ENCODE measurements around the gene UBALD2. TPM values are rescaled to one million over a fixed set of nuclear protein-coding genes. Genes with fewer than 3 reads are reported as not detected.
A peak's percentile ranks its signal among the peaks of the same experiment; 100 is the strongest.
"Not testable (repeated sequence)": the region's sequence is repeated elsewhere in the genome, so short reads cannot be mapped to it uniquely, and the experiment has no call there.

UBALD2 gene
- total RNA-seq, 1 experiment from 2014 or later = 87.9 TPM

DNA sequence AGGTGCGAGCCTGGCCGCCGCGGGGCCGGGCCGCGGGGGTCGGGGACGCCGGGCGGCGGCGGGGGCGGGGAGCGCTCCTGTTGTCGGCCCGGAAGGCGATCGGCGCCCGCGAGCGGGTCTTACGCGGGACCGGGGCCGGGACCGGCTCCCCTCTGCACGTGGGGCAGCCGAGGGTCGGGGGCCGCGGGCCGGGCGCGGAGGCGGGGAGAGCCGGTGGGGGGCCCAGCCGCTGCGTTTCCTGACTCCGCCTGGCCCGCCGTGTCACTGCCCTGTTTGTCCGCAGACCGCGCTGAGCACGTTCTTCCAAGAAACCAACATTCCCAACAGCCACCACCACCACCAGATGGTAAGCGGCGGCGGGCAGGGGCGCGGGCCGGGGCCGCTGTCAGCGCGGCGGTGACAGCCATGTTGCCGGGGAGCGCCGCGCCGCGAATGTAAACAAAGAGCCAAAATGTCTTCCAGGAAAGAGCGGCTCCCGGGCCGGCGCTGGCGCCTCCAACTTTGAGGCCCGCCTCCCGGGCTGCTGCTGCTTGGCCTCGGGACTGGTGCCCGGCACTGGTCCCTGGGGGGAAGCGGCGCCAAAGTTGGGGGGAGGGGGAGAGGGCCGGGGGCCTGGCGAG is 586 bp downstream of the UBALD2 start:
- CTCF ChIA-PET = interaction anchor here (0.6 to 1.8 kb wide), 2 partner anchors 14 to 156 kb away, joined by 5 to 11 read pairs; no protein-coding TSS in a partner anchor
- peaks cover 75% of the 10 kb centered on the region for H3K36me3 Mint-ChIP-seq (ENCODE audit: insufficient read depth, unreplicated experiment)
- peak overlapping the region; percentile 90 for H3K4me3 Mint-ChIP-seq (ENCODE audit: low read depth, unreplicated experiment)
- BruUV-seq (replicated peaks) = no TSS peak
- H3K9me3 Mint-ChIP-seq (ENCODE audit: low read depth, unreplicated experiment) = no peaks in the 10 kb centered on the region
- H3K4me1 Mint-ChIP-seq (ENCODE audit: low read depth, unreplicated experiment) = peaks cover 47% of the 10 kb centered on the region
- peak overlapping the region; percentile 72 for H3K27ac Mint-ChIP-seq (ENCODE audit: unreplicated experiment)
- H3K27me3 Mint-ChIP-seq (ENCODE audit: unreplicated experiment) = no peaks in the 10 kb centered on the region
- DNase-seq = peak; percentile 64
- intact Hi-C loops (cut with micrococcal nuclease; ENCODE audit: unreplicated experiment) = no loop called here
- TF ChIP-seq, protein P1, sequence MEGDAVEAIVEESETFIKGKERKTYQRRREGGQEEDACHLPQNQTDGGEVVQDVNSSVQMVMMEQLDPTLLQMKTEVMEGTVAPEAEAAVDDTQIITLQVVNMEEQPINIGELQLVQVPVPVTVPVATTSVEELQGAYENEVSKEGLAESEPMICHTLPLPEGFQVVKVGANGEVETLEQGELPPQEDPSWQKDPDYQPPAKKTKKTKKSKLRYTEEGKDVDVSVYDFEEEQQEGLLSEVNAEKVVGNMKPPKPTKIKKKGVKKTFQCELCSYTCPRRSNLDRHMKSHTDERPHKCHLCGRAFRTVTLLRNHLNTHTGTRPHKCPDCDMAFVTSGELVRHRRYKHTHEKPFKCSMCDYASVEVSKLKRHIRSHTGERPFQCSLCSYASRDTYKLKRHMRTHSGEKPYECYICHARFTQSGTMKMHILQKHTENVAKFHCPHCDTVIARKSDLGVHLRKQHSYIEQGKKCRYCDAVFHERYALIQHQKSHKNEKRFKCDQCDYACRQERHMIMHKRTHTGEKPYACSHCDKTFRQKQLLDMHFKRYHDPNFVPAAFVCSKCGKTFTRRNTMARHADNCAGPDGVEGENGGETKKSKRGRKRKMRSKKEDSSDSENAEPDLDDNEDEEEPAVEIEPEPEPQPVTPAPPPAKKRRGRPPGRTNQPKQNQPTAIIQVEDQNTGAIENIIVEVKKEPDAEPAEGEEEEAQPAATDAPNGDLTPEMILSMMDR (IDR thresholded peaks at IDR 0.05; ENCODE audit: unreplicated experiment) = no peak

DNA sequence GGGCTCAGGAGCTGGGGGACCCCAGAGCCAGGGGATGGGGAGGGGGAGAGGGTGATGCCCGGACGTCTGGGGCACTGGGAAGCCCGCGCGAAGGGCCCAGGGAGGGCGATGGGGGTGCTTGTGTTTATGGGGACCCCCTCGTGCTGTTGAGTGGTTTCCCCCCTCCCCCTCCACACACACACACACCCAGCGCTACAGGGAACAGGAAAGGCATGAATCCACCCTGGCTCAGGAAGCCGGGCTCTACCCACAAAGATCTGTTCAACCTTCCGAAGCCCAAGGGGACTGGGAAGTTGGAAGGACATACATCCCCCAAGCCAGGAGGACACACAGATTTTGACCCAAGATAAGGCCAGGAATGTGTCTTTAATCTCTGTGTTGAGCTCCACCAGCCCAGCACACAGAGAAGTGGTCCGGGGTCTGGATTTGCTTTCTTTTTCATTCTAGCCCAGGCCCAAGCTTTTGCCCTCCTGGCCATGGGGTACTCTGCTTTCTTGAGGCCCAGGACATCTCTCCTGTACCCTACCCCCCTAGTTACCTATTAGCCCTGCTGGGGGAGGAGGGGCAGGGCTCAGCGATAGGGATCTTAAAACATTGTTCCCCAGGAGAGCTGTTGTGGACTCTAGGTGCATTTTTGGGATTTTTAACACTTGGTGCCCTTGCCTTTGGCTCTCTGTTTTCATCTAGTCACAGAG is 1.2 kb downstream of the UBALD2 start:
- H3K27ac Mint-ChIP-seq (ENCODE audit: unreplicated experiment) = peak overlapping the region; percentile 72
- TF ChIP-seq, protein P1 (IDR thresholded peaks at IDR 0.05; ENCODE audit: unreplicated experiment) = no peak
- H3K27me3 Mint-ChIP-seq (ENCODE audit: unreplicated experiment) = no peaks in the 10 kb centered on the region
- no peak for DNase-seq
- CTCF ChIA-PET = interaction anchor here (0.6 to 1.0 kb wide), 3 partner anchors 28 to 86 kb away, joined by 3 read pairs; no protein-coding TSS in a partner anchor
- H3K4me3 Mint-ChIP-seq (ENCODE audit: low read depth, unreplicated experiment) = peak overlapping the region; percentile 90
- no peaks in the 10 kb centered on the region for H3K9me3 Mint-ChIP-seq (ENCODE audit: low read depth, unreplicated experiment)
- TSS peak; percentile 41 for BruUV-seq (replicated peaks)
- peaks cover 42% of the 10 kb centered on the region for H3K4me1 Mint-ChIP-seq (ENCODE audit: low read depth, unreplicated experiment)
- intact Hi-C loops (cut with micrococcal nuclease; ENCODE audit: unreplicated experiment) = no loop called here
- H3K36me3 Mint-ChIP-seq (ENCODE audit: insufficient read depth, unreplicated experiment) = peaks cover 81% of the 10 kb centered on the region

DNA sequence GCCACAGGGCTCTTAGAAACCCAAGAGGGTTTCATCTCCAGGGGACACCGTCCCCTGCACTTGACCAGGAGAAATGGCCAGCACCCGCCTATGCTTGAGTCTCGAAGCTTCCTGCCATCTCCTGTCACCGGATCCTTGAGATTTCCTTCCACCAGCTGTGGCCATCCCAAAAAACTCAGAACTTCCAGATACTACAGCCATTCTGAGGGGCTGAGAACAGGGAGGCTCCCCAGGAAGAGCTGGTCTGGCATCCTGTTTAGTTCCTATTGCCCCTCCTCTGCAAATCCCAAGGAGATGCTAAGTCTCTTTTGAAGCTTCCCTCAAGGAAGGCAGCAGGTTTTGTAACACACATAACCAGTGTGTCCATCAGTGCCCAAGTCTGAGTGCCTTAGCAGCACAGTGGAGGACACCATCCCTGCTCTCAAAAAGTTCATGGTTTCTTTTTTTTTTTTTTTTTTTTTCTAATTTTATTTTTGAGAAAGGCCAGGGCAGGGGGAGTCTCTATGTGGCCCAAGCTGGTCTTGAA is 2.0 kb downstream of the UBALD2 start:
- intact Hi-C loops (cut with micrococcal nuclease; ENCODE audit: unreplicated experiment) = no loop called here
- TF ChIP-seq, protein P1 (IDR thresholded peaks at IDR 0.05; ENCODE audit: unreplicated experiment) = no peak
- peaks cover 86% of the 10 kb centered on the region for H3K36me3 Mint-ChIP-seq (ENCODE audit: insufficient read depth, unreplicated experiment)
- H3K4me3 Mint-ChIP-seq (ENCODE audit: low read depth, unreplicated experiment) = peak overlapping the region; percentile 90
- CTCF ChIA-PET = interaction anchor here (0.6 to 1.0 kb wide), 3 partner anchors 29 to 87 kb away, joined by 3 read pairs; no protein-coding TSS in a partner anchor
- H3K27ac Mint-ChIP-seq (ENCODE audit: unreplicated experiment) = peak overlapping the region; percentile 72
- no peaks in the 10 kb centered on the region for H3K9me3 Mint-ChIP-seq (ENCODE audit: low read depth, unreplicated experiment)
- no peak for DNase-seq
- peaks cover 36% of the 10 kb centered on the region for H3K4me1 Mint-ChIP-seq (ENCODE audit: low read depth, unreplicated experiment)
- no peaks in the 10 kb centered on the region for H3K27me3 Mint-ChIP-seq (ENCODE audit: unreplicated experiment)
- BruUV-seq (replicated peaks) = no TSS peak

DNA sequence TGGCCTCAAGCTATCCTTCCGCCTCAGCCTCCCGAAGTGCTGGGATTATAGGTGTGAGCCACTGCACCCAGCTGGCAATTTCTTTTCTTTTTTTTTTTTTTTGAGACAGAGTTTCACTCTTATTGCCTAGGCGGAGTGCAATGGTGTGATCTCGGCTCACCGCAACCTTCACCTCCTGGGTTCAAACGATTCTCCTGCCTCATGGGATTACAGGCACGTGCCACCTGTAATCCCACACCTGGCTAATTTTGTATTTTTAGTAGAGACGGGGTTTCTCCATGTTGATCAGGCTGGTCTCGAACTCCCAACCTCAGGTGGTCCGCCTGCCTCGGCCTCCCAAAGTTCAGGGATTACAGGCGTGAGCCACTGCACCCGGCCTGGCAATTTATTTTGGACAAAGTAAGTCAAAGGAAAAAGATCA is 2.4 kb downstream of the UBALD2 start:
- H3K4me1 Mint-ChIP-seq (ENCODE audit: low read depth, unreplicated experiment) = peaks cover 31% of the 10 kb centered on the region
- H3K27me3 Mint-ChIP-seq (ENCODE audit: unreplicated experiment); H3K9me3 Mint-ChIP-seq (ENCODE audit: low read depth, unreplicated experiment); intact Hi-C loops (cut with micrococcal nuclease; ENCODE audit: unreplicated experiment); DNase-seq; BruUV-seq (replicated peaks): not testable (repeated sequence)
- peak overlapping the region; percentile 90 for H3K4me3 Mint-ChIP-seq (ENCODE audit: low read depth, unreplicated experiment)
- peaks cover 84% of the 10 kb centered on the region for H3K36me3 Mint-ChIP-seq (ENCODE audit: insufficient read depth, unreplicated experiment)
- peak overlapping the region; percentile 31 for H3K27ac Mint-ChIP-seq (ENCODE audit: unreplicated experiment)
- CTCF ChIA-PET = interaction anchor here (0.7 kb wide), 1 partner anchor 398 kb away, joined by 4 read pairs; no protein-coding TSS in a partner anchor

Measured in Calu3 (cell line).